Osteocyte (in vitro differentiated cells): Measurements from ENCODE around the gene FCMR. TPM values are rescaled to one million over a fixed set of nuclear protein-coding genes. Genes with fewer than 3 reads are reported as not detected.

Source experiments
- DNase-seq: peaks from one replicate; pipeline ENCODE4 v3.0.0; 2021; ENCODE audit warnings: mixed read lengths; ENCODE audit not compliant: unreplicated experiment; ENCODE audit errors: extremely low spot score
- H3K27ac Mint-ChIP-seq: one replicate; pipeline ENCODE4 v1.8.0; 2021; ENCODE audit warnings: mild to moderate bottlenecking, mixed read lengths; ENCODE audit not compliant: unreplicated experiment
- H3K27me3 Mint-ChIP-seq: one replicate; pipeline ENCODE4 v1.8.0; 2021; ENCODE audit warnings: mixed read lengths; ENCODE audit not compliant: unreplicated experiment
- H3K36me3 Mint-ChIP-seq: one replicate; pipeline ENCODE4 v1.8.0; 2021; ENCODE audit warnings: mixed read lengths; ENCODE audit not compliant: unreplicated experiment
- H3K4me1 Mint-ChIP-seq: one replicate; pipeline ENCODE4 v1.8.0; 2021; ENCODE audit warnings: mixed read lengths; ENCODE audit not compliant: unreplicated experiment
- H3K4me3 Mint-ChIP-seq: one replicate; pipeline ENCODE4 v1.8.0; 2021; ENCODE audit warnings: mild to moderate bottlenecking, moderate library complexity, mixed read lengths; ENCODE audit not compliant: unreplicated experiment
- H3K9me3 Mint-ChIP-seq: one replicate; pipeline ENCODE4 v1.8.0; 2021; ENCODE audit warnings: mixed read lengths; ENCODE audit not compliant: unreplicated experiment
- CTCF ChIP-seq: fragments of 200-600 bp; sonication (generic); IDR thresholded peaks from 2 replicates; pipeline ENCODE4 v1.5.0; 2021; ENCODE audit warnings: antibody characterized with exemption, mild to moderate bottlenecking, moderate library complexity
- total RNA-seq: library from RNA; stranded (reverse); gene quantifications from 2 replicates; pipeline ENCODE4 v1.2.1, GENCODE V29; 2021

FCMR gene
- total RNA-seq, 1 donor from 2014 or later, result not detected

- H3K4me1 Mint-ChIP-seq, result no peaks in the 10 kb centered on the region
- H3K27me3 Mint-ChIP-seq, result peaks cover 3% of the 10 kb centered on the region
- H3K36me3 Mint-ChIP-seq, result no peaks in the 10 kb centered on the region
- no peak overlapping the region for H3K4me3 Mint-ChIP-seq
- DNase-seq, result no peak
- H3K27ac Mint-ChIP-seq, result no peak overlapping the region
- no peak for TF ChIP-seq CTCF
- H3K9me3 Mint-ChIP-seq, result no peaks in the 10 kb centered on the region
Observed at GRCh38 chr1:206961668-206962067, 39.9 kb upstream of the FCMR start.

- no peaks in the 10 kb centered on the region for H3K9me3 Mint-ChIP-seq
Observed at GRCh38 chr1:206960676-206961386, 39.1 kb upstream of the FCMR start.

GRCh38 chr1:206958144-206958543 is 36.4 kb upstream of the FCMR start:
- no peak for TF ChIP-seq CTCF
- H3K4me1 Mint-ChIP-seq, result no peaks in the 10 kb centered on the region
- H3K4me3 Mint-ChIP-seq, result no peak overlapping the region
- no peaks in the 10 kb centered on the region for H3K36me3 Mint-ChIP-seq
- no peak overlapping the region for H3K27ac Mint-ChIP-seq
- H3K27me3 Mint-ChIP-seq, result peaks cover 11% of the 10 kb centered on the region
- no peak for DNase-seq
- no peaks in the 10 kb centered on the region for H3K9me3 Mint-ChIP-seq

More at GRCh38 chr1:206960676-206961386, 39.1 kb upstream of the FCMR start:
- no peak overlapping the region for H3K4me3 Mint-ChIP-seq
- no peaks in the 10 kb centered on the region for H3K4me1 Mint-ChIP-seq
- TF ChIP-seq CTCF, result no peak
- no peak for DNase-seq
- no peak overlapping the region for H3K27ac Mint-ChIP-seq
- H3K36me3 Mint-ChIP-seq, result no peaks in the 10 kb centered on the region
- peaks cover 3% of the 10 kb centered on the region for H3K27me3 Mint-ChIP-seq

- no peaks in the 10 kb centered on the region for H3K9me3 Mint-ChIP-seq
- H3K4me1 Mint-ChIP-seq, result no peaks in the 10 kb centered on the region
- H3K27ac Mint-ChIP-seq, result no peak overlapping the region
- H3K4me3 Mint-ChIP-seq, result no peak overlapping the region
- DNase-seq, result no peak
- no peak for TF ChIP-seq CTCF
- no peaks in the 10 kb centered on the region for H3K36me3 Mint-ChIP-seq
- peaks cover 11% of the 10 kb centered on the region for H3K27me3 Mint-ChIP-seq
Observed at GRCh38 chr1:206957639-206958038, 35.9 kb upstream of the FCMR start.

- Mint-ChIP-seq H3K36me3 (no peaks in the 10 kb centered on the region), H3K9me3 (no peaks in the 10 kb centered on the region), H3K27me3 (peaks cover 11% of the 10 kb centered on the region), H3K27ac (no peak overlapping the region), H3K4me3 (no peak overlapping the region), H3K4me1 (no peaks in the 10 kb centered on the region)
- no peak for TF ChIP-seq CTCF
- DNase-seq, result no peak
Observed at GRCh38 chr1:206955476-206956451, 34.0 kb upstream of the FCMR start.
